ENCODE measurements around the gene ZNF304. TPM values are rescaled to one million over a fixed set of nuclear protein-coding genes. Genes with fewer than 3 reads are reported as not detected.

Gene ZNF304
- total and polyA plus RNA-seq, 9 of the 15 experiments (the other 6 are each of a cell fraction or from before 2014, with no cell fraction given): 0.82 to 5.5 (median 3.6) TPM

DNA sequence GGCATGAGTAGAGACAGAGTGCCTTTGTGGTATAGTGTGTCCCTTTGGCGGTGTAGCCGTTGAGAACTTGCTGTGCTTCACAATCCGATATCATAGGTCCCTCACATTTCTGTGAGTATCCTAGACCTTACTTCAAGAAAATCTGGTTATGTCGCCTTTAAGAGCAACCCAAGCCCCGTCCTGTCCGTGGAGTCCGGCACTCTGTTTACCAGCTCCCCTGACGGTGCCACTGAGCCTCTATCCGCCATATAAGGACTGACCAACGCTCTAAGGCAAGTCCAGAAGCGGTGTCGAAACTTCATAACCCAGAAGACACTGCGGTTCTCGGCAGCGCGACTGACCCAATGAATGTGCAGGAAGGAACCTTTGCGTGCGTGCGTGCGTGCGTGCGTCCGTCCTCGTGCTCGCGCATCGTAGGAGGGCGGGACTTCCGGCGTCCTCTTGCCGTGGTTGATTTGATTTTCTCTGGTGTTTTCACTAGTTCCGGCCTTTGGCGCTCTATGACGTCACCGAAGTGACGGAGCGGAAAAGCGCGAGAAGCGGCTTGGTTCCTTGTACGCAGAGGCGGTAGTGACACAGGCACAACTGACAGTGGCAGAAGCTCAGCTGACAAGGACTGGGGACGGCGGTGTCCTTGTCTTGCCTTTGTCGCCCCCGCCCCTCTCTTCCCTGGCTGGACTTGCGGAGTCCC lies 12.1 kb downstream of the ZNF304 start, which contains the start of the genes TRAPPC2B and ZNF547 (continued):
- TF ChIP-seq CREB1 (IDR thresholded peaks at IDR 0.05) (peak; percentile 95), CREB1 (CRISPR knock-in tag; IDR thresholded peaks at IDR 0.05) (peak; percentile 96), KHSRP (IDR thresholded peaks at IDR 0.05) (peak; percentile 67), GABPB2 (CRISPR knock-in tag; conservative IDR thresholded peaks at IDR 0.05) (no peak), MGA (IDR thresholded peaks at IDR 0.05) (peak; percentile 36; the same call in 1 of the 2 replicates), HLTF (IDR thresholded peaks at IDR 0.05) (no peak), HNRNPLL (IDR thresholded peaks at IDR 0.05; ENCODE audit: low read depth, low read length, poor library complexity, severe bottlenecking) (peak; percentile 35)
- TF ChIP-seq, protein P1, sequence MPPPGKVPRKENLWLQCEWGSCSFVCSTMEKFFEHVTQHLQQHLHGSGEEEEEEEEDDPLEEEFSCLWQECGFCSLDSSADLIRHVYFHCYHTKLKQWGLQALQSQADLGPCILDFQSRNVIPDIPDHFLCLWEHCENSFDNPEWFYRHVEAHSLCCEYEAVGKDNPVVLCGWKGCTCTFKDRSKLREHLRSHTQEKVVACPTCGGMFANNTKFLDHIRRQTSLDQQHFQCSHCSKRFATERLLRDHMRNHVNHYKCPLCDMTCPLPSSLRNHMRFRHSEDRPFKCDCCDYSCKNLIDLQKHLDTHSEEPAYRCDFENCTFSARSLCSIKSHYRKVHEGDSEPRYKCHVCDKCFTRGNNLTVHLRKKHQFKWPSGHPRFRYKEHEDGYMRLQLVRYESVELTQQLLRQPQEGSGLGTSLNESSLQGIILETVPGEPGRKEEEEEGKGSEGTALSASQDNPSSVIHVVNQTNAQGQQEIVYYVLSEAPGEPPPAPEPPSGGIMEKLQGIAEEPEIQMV (tag; conservative IDR thresholded peaks at IDR 0.05; ENCODE audit: low read depth): no peak
- TF ChIP-seq, protein P2, sequence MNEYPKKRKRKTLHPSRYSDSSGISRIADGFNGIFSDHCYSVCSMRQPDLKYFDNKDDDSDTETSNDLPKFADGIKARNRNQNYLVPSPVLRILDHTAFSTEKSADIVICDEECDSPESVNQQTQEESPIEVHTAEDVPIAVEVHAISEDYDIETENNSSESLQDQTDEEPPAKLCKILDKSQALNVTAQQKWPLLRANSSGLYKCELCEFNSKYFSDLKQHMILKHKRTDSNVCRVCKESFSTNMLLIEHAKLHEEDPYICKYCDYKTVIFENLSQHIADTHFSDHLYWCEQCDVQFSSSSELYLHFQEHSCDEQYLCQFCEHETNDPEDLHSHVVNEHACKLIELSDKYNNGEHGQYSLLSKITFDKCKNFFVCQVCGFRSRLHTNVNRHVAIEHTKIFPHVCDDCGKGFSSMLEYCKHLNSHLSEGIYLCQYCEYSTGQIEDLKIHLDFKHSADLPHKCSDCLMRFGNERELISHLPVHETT (CRISPR knock-in tag; conservative IDR thresholded peaks at IDR 0.05 in 1 of 2, IDR thresholded peaks at IDR 0.05 in 1 of 2): peak in 1 of 2 experiments; percentile 54; a peak in 1 of 4 replicates
- TF ChIP-seq, protein P3, sequence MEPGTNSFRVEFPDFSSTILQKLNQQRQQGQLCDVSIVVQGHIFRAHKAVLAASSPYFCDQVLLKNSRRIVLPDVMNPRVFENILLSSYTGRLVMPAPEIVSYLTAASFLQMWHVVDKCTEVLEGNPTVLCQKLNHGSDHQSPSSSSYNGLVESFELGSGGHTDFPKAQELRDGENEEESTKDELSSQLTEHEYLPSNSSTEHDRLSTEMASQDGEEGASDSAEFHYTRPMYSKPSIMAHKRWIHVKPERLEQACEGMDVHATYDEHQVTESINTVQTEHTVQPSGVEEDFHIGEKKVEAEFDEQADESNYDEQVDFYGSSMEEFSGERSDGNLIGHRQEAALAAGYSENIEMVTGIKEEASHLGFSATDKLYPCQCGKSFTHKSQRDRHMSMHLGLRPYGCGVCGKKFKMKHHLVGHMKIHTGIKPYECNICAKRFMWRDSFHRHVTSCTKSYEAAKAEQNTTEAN (CRISPR knock-in tag; IDR thresholded peaks at IDR 0.05): no peak
